Sciatic nerve (tissue), 2 donors: ENCODE results near the gene FTCD. TPM values are rescaled to one million over a fixed set of nuclear protein-coding genes. Genes with fewer than 3 reads are reported as not detected.
"Not testable (repeated sequence)": the region's sequence is repeated elsewhere in the genome, so short reads cannot be mapped to it uniquely, and the experiment has no call there.

Experiments used
- ATAC-seq: fragments of 200-7000 bp; cut with Tn5 transposase; one replicate; pipeline ENCODE4 v1.9.1; 2020; ENCODE audit warnings: mild to moderate bottlenecking, moderate library complexity
- DNase-seq: peaks from one replicate; pipeline ENCODE4 v3.0.0-alpha.2; 2020; ENCODE audit warnings: low spot score
- intact Hi-C: fragments of 100-400 bp; cut with DNase I; formaldehyde crosslinking; loops from one replicate; pipeline ENCODE4 v1.14.2; 2022
- total RNA-seq: library from RNA; stranded (reverse); fragmentation: NEBNext Ultra II Directional; extraction: Animal tissue kit (Norgen Biotek cat#: 25700); gene quantifications from one replicate; pipeline ENCODE4 v1.2.1, GENCODE V29; 2021
- donor health status: DM: no; HTN: no; CAD: no.
- donor health status: DM: no; HTN: no; CAD: no.

The FTCD gene
- total RNA-seq, 1 donor from 2014 or later = 2.9 TPM

- ATAC-seq (no peak), DNase-seq (peak; percentile 59)
- intact Hi-C loops = no loop called here
Measured at GRCh38 chr21:46145840-46146691, 9.3 kb downstream of the FTCD start.

GRCh38 chr21:46145159-46145839, 10.1 kb downstream of the FTCD start:
- DNase-seq = peak; percentile 54
- no peak for ATAC-seq
- intact Hi-C loops = no loop called here

DNA sequence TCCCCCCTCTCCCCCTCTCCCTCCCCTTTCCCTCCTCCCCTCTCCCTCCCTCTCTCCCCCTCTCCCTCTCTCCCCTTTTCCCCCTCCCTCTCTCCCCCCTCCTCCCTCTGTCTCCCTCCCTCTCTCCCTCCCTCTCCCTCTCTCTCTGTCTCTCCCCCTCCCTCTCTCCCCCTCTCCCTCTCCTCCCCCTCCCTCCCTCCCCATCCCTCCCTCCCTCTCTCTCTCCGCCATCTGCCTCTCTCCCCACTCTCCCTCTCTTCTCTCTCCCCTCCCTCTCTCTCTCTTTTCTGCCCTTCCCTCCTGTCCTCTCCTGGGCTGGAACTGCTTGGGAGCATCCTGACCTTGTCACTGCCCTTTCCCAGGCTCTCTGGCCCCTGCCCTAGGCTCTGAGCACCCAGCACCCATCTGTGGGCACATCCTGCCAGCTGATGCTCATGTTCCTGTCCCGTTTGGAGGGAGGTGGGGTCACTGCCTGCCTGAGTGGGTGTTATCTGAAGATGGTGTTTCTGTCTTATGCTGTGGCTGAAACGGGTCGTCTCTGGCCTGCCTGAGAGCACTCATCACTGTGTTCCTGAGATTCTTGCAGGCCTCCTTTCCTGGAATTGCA, 10.8 kb downstream of the FTCD start:
- intact Hi-C loops = no loop called here
- no peak for ATAC-seq
- peak; percentile 47 for DNase-seq

GRCh38 chr21:46142582-46143473, 12.6 kb downstream of the FTCD start:
- no peak for ATAC-seq
- DNase-seq = peak; percentile 61
- intact Hi-C loops = no loop called here

DNA sequence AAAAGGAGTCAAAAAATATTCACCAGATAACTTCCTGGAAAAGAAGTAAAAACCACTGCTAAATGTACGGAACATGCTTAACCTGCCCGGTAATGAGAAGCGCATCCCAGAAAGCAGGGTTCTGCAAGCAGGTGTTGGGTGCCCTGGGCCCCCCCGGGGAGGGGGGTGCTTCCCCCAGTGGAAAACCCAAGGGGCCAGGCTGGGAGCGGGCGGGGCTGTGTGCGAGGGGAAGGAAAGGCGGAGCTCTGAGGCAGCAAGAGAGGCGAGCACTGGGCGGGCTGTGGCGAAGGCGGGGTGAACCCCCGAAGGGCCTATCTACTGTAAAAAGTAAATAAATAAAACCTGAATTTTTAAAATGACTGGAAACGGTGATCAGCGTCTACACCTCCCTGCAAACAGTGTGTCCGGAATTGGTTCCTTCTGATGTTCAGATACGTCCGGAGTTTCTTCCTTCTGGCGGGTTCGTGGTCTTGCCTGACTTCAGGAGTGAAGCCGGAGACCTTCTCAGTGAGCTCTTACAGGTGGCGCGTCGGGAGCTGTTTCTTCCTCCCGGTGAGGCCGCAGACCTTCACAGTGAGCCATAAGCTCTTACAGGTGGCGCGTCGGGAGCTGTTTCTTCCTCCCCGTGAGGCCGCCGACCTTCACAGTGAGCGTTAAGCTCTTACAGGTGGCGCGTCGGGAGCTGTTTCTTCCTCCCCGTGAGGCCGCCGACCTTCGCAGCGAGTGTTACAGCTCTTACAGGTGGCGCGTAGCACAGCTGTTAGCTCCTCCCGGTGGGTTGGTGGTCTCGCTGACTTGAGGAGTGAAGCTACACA, 13.4 kb downstream of the FTCD start:
- ATAC-seq = no peak

DNA sequence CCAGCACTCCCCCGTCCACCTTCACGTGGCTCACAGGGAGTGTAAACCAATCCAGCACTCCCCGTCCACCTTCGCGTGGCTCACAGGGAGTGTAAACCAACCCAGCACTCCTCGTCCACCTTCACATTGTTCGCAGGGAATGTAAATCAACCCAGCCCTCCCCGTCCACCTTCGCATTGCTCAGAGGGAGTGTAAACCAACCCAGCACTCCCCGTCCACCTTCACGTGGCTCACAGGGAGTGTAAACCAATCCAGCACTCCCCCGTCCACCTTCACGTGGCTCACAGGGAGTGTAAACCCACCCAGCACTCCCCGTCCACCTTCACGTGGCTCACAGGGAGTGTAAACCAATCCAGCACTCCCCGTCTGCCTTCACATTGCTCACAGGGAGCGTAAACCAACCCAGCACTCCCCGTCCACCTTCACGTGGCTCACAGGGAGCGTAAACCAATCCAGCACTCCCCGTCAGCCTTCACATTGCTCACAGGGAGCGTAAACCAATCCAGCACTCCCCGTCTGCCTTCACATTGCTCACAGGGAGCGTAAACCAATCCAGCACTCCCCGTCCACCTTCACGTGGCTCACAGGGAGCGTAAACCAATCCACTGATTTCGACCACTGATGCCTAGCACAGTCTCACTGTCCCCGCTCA, 14.9 kb downstream of the FTCD start:
- ATAC-seq, intact Hi-C loops, DNase-seq: not testable (repeated sequence)

More for the DNA sequence above, 13.4 kb downstream of the FTCD start:
- intact Hi-C loops = no loop called here
- DNase-seq = no peak

- DNase-seq (no peak), ATAC-seq (no peak)
- intact Hi-C loops = no loop called here
Measured at GRCh38 chr21:46139686-46140085, 15.7 kb downstream of the FTCD start.

DNA sequence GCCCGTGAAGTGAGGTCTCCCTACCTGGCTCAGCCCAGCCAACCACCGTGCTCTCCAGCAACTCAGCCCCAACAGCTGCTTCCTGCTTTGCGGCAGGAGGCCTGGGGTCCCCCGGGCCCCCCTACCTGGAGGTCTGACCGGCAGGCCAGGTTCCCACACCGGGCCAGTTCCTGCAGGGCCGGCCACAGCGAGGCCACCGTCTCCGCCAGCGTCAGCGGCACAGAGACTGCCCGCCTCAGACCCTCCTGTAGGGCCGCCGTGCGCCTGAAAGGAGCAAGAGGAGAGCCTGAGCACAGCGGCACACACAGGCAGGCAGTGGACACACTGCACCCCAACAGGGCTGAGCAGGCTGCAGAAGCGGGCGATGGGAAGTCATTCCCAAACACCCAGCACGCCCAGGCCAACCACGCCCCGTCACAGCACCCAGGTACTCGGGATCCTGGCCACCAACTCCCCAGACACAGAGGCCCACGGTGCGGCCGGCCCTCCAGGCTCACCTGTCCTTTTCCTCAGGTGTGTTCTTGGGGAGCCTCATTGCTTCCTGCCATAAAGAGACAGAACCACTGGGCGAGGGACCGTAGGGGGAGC, 16.9 kb downstream of the FTCD start:
- no peak for DNase-seq
- ATAC-seq = no peak
- intact Hi-C loops = no loop called here

DNA sequence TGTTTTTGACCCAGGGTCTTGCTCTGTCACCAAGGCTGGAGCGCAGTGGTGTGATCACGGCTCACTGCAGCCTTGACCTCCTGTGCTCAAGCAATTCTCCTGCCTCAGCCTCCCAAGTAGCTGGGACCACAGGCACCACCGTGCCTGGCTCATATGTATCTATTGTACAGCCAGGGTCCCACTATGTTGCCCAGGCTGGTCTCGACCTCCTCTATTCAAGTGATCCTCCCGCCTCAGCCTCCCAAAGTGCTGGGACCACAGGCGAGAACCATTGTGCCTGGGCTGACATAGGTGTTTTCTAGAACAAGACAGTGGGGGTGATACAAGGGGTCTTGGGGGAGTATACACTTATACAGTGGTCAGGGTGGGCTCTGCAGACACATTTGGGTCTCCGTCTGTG, 17.5 kb downstream of the FTCD start:
- intact Hi-C loops = no loop called here
- ATAC-seq = no peak
- no peak for DNase-seq

DNA sequence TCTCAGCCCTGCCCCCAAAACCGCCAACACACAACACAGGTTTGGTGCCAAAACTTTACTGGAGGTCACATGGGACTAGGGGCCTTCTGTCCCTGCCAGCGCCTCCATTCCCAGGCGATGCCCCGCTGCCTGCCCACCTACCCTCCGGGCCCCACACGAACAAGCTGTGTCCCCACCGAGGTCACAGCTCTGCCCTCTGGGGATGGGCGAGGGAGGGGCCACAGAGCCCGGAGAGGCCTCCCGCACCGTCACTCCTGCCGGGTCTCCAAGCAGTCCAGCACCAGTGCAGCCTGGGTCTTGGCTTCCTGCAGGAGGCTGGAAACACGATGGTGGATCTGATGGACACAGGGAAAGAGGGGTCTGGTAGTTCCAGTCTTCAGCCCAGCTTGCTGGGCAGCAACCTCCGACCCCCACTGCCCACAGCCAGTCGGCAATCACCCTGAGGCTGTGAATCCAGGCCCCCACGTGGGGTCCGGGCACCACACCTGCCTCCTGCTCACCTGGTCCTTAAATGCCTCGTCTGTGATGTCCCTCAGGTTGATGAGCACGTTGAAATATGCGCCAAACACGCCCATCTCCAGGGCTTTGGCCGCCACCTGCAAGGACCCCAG, 18.5 kb downstream of the FTCD start:
- intact Hi-C loops = no loop called here
- DNase-seq (no peak), ATAC-seq (no peak)

GRCh38 chr21:46135782-46136395, 19.5 kb downstream of the FTCD start:
- DNase-seq (no peak), ATAC-seq (no peak)
- intact Hi-C loops = no loop called here

DNA sequence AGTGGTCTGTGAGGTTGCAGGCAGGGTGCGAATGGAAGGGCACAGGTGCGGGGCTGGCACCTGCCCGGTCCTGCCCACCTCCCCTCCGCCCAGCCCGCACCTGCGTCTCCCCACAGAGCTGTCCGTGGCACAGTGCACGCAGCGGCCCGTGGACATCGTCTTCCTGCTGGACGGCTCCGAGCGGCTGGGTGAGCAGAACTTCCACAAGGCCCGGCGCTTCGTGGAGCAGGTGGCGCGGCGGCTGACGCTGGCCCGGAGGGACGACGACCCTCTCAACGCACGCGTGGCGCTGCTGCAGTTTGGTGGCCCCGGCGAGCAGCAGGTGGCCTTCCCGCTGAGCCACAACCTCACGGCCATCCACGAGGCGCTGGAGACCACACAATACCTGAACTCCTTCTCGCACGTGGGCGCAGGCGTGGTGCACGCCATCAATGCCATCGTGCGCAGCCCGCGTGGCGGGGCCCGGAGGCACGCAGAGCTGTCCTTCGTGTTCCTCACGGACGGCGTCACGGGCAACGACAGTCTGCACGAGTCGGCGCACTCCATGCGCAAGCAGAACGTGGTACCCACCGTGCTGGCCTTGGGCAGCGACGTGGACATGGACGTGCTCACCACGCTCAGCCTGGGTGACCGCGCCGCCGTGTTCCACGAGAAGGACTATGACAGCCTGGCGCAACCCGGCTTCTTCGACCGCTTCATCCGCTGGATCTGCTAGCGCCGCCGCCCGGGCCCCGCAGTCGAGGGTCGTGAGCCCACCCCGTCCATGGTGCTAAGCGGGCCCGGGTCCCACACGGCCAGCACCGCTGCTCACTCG, 23.3 kb downstream of the FTCD start:
- no peak for DNase-seq
- intact Hi-C loops = no loop called here
- ATAC-seq = peak; percentile 1

GRCh38 chr21:46131588-46131837, 23.9 kb downstream of the FTCD start:
- peak; percentile 1 for ATAC-seq
- intact Hi-C loops = no loop called here

GRCh38 chr21:46130831-46131587, 24.4 kb downstream of the FTCD start:
- intact Hi-C loops = no loop called here
- DNase-seq (no peak), ATAC-seq (peak; percentile 35)

More at GRCh38 chr21:46131588-46131837, 23.9 kb downstream of the FTCD start:
- no peak for DNase-seq
